HG02678 (cell line): ENCODE results near the gene ACTRT2.

Experiments used
- ATAC-seq: cut with Tn5 transposase; IDR thresholded peaks from one replicate; pipeline ENCODE4 v1.9.1; 2021; ENCODE audit warnings: mild to moderate bottlenecking, moderate library complexity; ENCODE audit not compliant: unreplicated experiment

ACTRT2 gene

DNA sequence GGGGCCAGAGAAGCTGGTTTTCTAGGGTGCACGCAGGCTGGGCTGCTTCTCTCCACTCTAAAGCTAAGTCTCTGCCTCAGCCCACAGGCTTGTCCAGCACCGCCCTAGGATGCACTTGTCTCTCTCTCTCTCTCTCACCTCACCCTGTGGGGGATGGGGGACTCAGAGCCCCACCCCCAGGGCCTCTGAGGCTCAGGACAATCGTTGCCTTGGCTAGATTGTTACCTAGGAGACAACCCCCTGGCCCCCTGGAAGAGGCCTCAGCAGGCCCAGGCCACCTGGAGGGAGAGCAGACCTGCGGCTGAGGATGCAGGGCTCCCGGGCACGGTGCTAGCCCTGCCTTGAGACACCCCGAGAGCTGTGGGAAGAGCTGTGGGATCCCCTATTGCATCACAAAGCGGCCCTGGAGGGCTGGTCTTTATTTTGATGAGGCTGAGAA is at the start of gene ACTRT2:
TSS of gene ACTRT2 (plus strand) at position 235 of the 439 bp plus-strand sequence. CDS start 220 bp downstream, outside the sequence.
- no peak for ATAC-seq

DNA sequence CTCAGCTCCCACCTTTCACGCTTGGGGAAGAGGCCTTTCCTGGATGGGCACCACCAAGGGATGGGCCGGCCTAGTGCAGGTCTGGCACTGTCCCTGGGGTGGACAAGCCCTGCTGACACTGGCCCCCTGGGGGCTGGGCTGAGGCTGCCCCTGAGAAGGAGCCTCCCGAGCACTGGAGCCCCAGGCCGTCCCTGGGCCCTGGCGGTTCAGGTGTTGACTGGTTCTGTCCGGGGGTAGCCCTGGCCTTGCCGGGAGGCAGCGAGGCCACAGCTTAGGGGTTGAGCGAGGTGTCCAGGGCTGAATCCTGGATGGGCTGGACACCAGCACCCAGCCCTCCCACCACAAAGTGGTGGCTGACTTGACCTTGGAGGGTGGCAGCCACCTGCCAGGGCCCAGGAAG is 49.7 kb upstream of the ACTRT2 start:
- ATAC-seq = no peak

- ATAC-seq = no peak
These were observed 49.0 kb upstream of the ACTRT2 start for GRCh38 chr1:2972011-2972878.

DNA sequence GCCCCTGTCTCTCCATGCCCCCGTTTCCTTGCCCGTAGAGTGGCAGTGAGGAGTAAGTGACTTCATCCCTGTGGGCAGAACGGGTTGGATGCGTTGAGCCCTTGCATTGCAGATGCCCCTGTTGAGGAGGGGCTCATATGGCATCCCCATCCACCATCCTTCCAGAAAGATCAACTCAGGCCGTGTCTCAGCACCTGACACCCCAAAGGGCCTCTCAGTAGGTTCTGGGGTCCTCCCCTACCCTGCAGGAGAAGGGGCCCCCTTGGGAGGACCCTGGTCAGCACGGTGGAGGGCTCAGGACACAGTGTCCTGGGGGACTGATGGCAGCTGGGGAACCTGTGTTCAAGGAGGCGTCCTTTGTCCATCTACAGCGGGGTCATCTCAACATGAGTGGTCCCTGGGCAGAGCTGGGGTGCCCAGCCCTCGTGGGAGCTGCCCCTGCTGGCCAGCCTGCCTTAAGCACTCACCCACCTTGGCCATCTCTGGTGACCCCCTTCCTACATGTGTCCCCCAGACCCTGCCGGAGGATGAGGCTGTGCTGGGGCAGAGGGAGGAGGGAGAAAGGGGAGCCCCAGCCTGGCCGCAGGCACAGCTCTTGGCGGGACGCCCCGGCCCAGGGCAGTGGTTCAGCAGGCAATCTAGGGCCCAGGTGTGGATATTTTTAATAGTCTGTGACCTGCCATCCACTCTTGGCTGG is 48.2 kb upstream of the ACTRT2 start:
- ATAC-seq = no peak

DNA sequence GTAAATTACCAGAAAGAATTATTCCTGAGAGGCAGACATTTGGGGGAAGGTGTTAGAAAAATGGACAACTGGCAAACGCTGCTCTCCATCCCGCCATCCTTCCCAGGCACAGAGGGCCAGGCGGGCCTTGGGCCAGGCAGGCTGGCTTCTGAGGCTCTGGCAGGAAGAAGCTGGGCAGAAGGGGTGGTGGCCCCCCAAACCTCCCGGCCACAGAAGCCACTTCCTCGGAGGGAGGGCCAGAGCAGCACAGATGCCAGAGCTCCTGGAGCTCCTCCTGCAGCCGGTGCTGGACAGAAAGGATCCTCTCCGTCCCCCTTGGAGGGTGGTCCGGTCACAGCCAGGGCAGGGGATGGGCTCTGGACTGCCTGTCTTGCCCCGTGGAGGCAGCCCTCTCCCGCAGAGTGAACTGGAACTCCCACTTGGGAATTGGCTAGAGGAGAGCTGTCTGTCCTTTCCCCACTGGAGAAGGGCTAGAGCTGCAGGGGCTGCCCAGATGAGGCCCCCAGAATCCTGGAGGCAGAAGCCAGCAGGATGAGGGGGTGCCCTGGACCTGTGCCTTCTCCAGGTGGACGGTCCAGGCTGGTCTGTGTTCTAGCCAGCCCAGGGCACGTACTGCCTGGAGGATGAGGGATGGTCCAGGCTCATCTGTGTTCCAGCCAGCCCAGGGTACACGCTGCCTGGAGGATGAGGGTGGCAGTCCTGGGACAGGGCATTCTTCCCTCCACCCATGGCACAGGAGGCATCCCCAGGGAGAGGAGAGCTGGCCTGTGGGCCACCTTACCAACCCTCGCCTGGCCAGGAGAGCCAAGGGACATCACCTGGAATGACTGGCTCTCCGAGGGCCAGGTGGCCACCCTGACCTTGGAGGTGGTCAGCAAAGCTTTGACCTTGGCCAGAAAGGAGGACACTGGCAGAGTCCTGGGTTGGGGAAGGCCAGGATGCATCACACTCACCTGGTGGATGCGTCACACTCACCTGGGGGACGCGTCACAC is 47.4 kb upstream of the ACTRT2 start:
- ATAC-seq = no peak

GRCh38 chr1:2974701-2975301 is 46.5 kb upstream of the ACTRT2 start:
- ATAC-seq = no peak

DNA sequence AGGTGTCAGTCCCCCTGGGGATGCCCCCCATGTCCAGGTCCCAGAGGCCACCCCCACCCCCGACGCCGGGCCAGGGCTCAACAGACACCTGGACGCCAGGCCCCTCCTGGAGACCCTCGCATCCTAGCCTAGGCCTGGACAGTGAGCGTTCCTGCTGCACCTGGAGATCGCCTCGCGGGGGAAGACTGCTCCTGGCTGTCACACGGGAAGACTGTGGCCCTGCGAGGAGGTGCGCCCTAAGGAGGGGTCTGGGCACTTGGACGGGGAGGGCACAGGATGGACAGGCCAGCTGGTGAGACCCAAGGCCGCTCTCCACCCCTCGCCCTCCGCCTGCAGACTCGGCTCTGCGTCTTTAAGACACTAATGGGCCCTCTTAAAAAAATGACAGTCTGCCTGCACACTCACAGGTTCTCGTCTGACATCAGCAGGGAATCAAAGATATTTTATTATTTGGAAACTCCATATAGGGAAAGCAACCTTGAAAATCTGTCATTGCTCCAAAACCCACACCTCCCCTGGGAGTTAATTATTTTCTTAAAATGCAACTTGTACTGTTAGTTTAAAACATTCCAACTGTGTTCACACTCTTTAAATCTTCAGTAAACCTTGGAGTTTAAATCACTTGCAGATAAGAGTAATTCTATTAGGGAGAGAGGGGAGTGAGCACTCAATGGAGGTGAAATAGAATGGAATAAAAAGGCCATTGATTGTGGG is 45.6 kb upstream of the ACTRT2 start:
- ATAC-seq = no peak

DNA sequence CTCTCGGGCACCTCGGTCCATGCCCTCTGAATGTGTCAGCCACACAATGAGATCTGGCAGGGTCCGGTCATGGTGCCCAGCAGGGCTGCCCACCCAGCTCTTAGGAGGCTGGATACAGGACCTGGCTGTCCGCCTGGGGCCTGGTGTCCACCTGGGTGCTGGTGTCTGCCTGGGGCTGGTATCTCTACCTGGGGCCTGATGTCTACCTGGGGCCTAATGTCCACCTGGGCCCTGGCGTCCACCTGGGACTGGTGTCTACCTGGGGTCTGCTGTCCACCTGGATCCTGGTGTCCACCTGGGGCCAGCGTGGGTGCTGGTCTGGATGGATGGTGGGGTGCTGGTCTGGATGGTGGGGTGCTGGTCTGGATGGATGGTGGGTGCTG is 45.1 kb upstream of the ACTRT2 start:
- no peak for ATAC-seq

GRCh38 chr1:2977886-2978611 is 43.2 kb upstream of the ACTRT2 start:
- ATAC-seq = no peak

DNA sequence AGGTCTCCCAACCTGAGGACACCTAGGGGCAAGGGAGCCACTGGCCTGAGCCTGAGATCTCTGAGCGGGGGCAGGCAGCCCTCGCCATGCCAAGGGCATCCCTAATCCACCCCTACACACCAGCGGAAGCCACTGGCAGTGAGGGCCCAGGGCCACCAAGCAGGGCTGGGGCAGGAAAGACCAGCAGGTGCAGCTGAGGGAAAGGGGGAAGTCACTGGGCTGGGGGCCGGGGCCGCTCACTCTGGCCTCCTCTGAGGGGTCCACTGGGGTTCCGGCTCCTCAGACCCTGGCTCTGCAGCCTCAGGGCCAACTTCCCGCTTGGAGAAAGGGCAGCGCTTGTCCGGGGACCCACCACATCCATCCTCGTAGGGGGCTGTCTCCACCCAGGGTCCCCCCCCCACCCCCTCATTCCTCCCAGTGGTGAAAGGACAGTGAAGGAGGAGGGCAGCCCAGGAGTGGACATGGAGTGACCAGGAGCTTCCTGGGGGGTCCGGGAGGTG is 42.5 kb upstream of the ACTRT2 start:
- ATAC-seq = no peak

DNA sequence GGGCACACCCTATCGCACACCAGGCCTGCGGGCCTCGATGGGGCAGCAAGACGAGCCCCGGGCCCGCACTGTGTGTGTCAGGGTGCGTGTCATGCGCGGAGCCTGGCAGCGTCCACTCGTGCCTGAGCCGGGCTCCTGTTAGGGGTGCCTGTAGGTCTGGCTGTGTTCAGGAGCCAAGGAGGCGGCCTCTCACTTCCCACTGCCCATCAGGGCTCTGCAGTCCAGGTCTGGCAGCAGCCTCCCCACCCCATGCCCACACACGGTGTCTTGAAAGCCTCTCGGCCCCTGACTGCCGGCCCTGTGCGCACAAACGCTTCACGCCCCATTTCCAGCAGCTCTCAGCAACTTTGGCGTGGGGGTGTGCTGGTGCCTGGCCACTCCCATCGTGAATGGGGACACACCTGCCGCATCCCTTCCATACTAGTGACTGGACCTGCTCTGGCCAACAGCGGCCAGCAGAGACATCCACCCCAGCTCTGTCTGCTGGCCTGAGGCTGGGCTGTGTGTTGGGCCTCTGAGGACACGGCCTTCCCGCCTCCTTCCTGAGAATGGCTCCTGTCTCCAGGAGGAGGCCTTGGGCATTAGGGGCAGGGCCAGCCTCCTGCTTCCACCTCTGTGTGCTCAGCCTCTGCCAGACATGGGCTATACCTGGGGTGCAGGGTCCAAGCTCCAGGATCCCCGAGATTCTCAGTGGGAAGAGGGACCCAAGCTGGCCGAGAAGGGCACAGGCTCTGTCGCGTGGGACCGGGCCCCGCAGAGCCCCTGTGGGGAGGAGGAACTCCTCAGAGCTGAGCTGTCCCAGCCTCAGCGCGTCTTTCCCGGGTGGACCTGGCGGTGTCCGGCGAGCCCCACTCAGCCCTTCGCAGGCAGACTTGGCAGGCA is 41.8 kb upstream of the ACTRT2 start:
- ATAC-seq = no peak

GRCh38 chr1:2980073-2980791 is 41.0 kb upstream of the ACTRT2 start:
- no peak for ATAC-seq

DNA sequence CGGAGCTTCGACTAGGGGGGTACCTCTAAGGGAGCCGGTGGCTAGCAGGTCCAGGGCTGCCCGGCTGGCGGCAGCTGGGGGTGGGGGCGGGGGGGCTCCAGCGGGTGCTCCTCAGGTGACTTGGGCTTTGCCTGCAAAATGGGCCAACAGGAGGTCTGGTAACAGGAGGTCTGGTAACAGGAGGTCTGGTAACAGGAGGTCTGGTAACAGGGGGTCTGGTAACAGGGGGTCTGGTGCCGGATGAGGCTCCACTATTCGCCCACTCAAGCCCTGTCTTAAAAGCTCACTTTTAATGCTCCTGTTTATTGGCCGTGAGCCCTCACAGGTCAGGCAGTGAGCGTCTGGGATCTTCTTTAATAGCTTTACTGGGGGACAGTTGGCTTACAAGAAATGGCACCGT is 40.4 kb upstream of the ACTRT2 start:
- ATAC-seq = no peak

- ATAC-seq = no peak
These were observed 39.9 kb upstream of the ACTRT2 start for GRCh38 chr1:2981388-2981787.

DNA sequence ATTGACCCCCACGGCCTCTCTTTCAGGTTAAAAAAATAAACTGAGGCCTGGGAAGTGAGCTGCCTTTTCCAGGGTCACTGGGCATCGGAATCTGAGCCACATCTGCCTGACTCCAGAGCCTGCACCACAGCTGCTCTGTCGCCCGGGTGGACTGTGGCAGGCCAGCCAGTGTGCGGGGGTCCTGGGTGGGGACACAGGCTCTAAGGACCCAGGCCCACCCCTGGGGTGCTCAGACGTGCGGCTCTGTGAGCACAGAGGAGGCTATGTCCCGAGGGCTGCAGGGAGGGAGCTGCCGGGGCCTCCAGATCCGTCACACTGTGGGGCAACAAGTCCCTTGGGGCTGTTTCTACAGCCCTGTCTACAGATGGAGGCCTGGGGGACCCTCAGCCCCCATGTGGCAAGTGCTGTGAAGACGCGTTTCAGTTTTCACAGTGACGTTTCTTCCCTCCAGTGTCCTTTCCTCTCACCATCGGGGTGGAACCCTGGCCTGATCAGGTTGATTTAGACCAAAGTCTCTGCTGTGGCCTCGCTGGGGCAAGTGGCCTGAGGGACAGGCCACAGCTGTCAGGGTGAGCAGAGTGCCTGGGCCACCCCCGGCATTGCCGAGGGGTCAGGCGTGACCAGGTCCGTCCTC is 39.2 kb upstream of the ACTRT2 start:
- ATAC-seq = no peak

GRCh38 chr1:2982615-2983318 is 38.5 kb upstream of the ACTRT2 start:
- no peak for ATAC-seq
